SK-N-MC (cell line): Measurements from ENCODE around the gene LRPAP1.
"Not testable (repeated sequence)": the region's sequence is repeated elsewhere in the genome, so short reads cannot be mapped to it uniquely, and the experiment has no call there.

Experiments
- EZH2 ChIP-seq: fragments of 200-600 bp; sonication (generic); IDR thresholded peaks from one replicate; pipeline ENCODE4 v1.6.1; 2017; ENCODE audit warnings: antibody characterized with exemption
- FOXP2 ChIP-seq: optimal IDR thresholded peaks from 2 replicates; pipeline ENCODE3; 2011; ENCODE audit warnings: mild to moderate bottlenecking, moderate library complexity; ENCODE audit not compliant: insufficient read depth; ENCODE audit errors: extremely low read length, control extremely low read depth
- POLR2AphosphoS5 ChIP-seq: IDR thresholded peaks from 2 replicates; pipeline ENCODE4 v1.6.1; 2012; ENCODE audit warnings: mild to moderate bottlenecking, low read depth, low read length, borderline replicate concordance

DNA sequence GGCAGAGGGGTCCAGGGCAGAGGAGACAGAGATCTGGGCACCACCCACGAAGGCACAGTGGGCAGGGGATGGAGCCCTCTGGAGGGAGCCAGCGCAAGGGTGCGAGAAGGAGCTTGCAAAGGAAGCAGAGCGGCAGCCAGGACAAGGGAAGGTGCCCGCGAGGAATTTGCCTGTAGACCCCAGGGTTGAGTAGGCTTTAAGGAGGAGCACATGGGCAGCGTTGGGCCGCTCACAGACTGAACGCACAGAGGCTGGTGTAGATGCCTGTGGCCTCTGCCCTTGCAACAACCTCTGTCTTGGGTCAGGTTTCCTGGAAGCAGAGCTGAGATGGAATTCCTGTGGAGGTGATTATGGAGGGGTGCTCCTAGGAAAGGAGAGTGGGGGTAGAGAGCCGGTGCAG, 3.6 kb upstream of the LRPAP1 start:
- TF ChIP-seq POLR2AphosphoS5, EZH2, FOXP2: not testable (repeated sequence)
